NOMO-1 treated with dmso at 0.1 percent for 144 hours (cell line): ENCODE data around the gene SLAMF1.
"Not testable (repeated sequence)": the region's sequence is repeated elsewhere in the genome, so short reads cannot be mapped to it uniquely, and the experiment has no call there.

Experiments
- DNase-seq: peaks from one replicate; lab custom pipeline; 2025; ENCODE audit not compliant: unreplicated experiment; lab: John Stamatoyannopoulos, UW

SLAMF1 gene

GRCh38 chr1:160646711-160647328 lies at the start of gene SLAMF1:
Gene SLAMF1 (minus strand): TSS chr1:160647044. CDS start chr1:160646945, 99 bp downstream.
- DNase-seq: peak; percentile 42

GRCh38 chr1:160692390-160692789 lies 45.5 kb upstream of the SLAMF1 start:
- not testable (repeated sequence) for DNase-seq

DNA sequence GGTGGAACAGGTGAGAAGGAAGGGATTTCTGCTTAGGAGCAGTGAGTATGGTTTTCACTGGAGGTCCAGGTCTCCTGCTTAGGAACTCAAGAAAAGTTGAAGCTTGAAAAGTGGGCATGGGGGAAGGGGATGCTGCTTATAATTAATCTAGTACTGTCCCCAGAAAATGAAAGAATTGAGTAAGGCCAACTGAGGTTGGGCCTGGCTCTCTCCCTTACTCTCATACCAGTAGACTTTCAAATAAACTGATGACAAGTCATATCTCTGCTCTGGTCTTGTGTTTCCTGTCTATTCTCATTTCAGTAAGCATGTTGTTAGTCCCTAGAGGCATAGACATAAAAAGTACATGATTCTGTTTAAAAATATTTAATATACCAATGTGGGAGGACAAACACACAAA lies 38.4 kb upstream of the SLAMF1 start:
- no peak for DNase-seq

DNA sequence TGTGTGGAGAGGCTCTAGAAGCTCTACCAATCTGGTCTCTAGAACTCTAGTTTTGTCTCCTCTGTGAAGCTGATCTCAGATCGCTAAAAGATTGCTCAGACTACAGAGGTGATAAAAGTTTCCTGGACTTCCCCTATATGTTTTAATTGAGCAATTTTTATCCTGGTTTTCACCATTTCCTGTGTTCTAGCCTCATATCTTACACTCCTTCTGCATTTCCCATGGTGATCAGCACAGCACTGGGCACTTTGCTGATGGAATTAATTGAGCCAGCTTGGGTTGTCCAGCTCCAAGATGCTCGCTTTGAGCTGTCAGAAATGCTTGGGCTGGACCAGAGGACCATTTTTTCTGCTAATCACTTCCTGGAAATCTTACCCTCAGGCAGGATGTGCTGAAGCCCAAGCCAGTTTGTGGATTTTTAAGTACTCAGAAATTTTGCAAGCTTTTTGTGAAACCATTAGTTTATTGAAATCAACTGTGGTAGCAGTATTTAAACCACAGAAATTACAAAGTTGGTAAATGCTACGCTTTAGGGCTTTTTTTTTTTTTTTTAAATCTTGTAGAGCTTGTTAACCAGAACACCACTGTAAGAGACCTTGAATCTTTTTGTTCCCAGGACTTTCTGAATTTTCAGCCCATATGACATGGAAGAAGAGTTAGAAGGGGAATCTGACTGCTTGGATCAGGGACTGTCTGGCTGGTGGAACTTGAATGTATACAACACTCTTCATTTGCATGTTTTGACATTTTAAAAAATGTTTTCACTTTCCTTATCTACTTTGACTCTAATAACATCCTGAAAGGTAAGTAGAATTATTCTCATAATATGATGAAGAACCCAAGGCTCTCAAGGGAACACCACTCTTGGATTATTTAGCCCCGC lies 36.4 kb upstream of the SLAMF1 start:
- DNase-seq: peak; percentile 55

DNA sequence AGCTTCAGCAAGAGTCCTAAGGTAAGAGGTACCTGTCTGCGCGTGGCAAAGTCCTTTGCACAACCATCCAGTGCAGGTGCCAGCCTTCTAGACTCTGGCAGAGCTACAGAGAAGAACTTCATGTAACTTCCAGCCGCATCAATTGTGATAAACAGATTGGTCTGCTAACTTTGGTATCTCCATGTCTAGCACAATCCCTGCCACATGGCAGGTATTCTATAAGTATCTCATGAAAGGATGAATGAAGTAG lies 35.0 kb upstream of the SLAMF1 start:
- DNase-seq: no peak

- peak; percentile 81 for DNase-seq
Observed at GRCh38 chr1:160681066-160681890, 34.4 kb upstream of the SLAMF1 start.

DNA sequence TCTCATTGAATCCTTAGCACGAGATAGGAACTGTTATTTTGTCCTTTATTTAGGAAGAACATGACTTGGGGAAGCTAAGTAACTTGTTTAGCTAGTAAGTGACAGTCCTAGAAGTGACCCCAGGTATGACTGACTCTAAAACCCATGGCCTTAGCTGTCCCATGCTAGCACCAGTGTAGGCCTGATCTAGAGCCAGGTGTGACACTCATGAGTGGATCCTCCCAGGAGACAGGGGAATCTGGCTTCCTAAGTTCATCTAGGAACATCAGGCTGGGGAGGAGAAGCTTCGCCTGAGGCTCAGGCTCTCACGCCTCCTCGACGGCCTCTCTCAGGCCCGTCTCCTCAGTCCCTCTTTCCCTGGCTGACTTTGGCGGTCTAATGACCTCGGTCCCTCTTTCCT lies 33.6 kb upstream of the SLAMF1 start:
- no peak for DNase-seq

GRCh38 chr1:160679893-160680292 lies 33.0 kb upstream of the SLAMF1 start:
- DNase-seq: no peak

GRCh38 chr1:160676869-160677597 lies 30.2 kb upstream of the SLAMF1 start:
- no peak for DNase-seq

GRCh38 chr1:160675641-160676410 lies 29.0 kb upstream of the SLAMF1 start:
- peak; percentile 62 for DNase-seq

- no peak for DNase-seq
Observed at GRCh38 chr1:160674415-160674814, 27.6 kb upstream of the SLAMF1 start.

DNA sequence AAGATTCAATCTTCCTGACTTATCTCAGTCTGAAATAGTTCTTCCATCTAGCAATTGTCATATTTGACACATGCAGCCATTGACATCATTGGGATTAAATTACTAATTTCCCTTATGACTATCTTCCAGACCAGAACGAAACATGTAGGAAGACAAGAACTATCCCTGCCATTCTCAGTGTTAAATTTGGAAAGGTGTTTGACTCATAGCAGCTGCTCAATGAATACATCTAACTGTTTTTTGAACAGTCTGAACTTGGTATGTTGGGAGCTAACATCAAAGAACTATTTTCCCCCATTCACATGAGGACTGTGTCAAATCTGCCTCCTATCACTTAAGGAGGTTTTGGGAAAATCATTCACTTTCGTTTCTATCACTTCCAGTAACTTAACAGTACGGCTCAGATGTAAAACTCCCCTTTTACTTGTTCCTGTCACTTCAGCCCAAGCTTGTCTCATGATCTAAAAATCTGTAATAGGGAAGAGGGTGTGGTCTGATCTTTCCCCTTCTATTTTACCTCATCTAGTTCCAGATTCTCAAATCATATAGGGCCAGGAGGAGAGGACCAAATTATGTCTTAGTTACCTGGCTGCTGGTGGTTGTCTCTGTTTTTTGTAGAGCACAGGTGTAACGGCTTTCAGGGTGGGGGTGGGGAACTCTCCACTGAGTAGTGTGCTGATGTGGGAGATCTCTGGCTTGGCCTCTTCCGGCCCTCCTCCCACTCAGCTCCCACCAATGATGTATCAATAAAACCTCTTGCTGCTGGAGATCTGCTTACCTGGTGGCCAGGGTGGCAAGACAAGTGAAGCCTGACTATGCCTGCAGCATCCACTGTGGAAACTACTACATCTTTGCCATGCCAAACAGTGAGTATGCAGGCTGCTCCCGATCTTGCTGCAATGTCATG lies 26.2 kb upstream of the SLAMF1 start:
- no peak for DNase-seq

- no peak for DNase-seq
Observed at GRCh38 chr1:160671603-160672517, 25.0 kb upstream of the SLAMF1 start.

- no peak for DNase-seq
Observed at GRCh38 chr1:160670701-160671100, 23.9 kb upstream of the SLAMF1 start.

- DNase-seq: no peak
Observed at GRCh38 chr1:160669802-160670201, 23.0 kb upstream of the SLAMF1 start.

DNA sequence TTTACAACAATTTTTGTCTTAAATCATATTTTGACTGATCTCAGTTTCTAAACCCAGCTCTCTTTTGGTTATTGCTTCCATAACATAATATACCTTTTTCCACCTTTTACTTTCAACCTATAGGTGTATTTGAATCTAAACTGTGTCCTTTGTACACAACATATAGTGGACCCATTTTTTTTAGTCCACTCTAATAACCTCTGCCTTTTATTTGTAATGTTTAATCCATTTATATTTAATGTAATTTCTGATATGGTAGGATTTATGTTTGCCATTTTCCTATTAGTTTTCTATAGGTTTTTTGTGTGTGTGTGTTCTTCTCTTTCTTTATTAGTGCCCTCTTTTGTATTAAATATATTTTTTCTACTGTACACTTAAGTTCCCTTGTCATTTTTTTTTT lies 22.4 kb upstream of the SLAMF1 start:
- no peak for DNase-seq

- DNase-seq: no peak
Observed at GRCh38 chr1:160667896-160668295, 21.1 kb upstream of the SLAMF1 start.

DNA sequence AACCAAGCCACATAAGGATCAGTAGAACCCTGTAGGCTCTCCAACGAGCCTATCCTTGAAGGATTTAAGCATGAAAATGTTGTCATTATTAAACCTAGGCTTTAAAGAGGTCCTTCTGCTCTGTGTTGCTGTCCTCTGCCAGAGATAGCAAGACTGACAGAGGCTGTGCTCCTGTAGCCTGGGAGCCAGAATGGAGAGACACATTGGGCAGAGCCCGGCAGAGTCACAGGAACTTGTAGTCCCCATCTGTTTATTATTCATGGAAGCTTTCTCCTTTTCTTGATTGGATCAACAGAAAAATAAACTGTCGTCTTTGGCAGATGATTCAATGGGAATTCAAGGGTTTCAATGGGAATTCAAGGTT lies 19.2 kb upstream of the SLAMF1 start:
- no peak for DNase-seq
